NCI-H1105 treated with DMSO at 0.1 percent for 48 hours (cell line): Measurements from ENCODE around the gene ENKUR.
"Not testable (repeated sequence)": the region's sequence is repeated elsewhere in the genome, so short reads cannot be mapped to it uniquely, and the experiment has no call there.

Experiments used
- DNase-seq: peaks from one replicate; lab custom pipeline; 2025; lab: John Stamatoyannopoulos, UW

ENKUR gene

GRCh38 chr10:24973163-24973562 is 42.8 kb downstream of the ENKUR start:
- DNase-seq = no peak

GRCh38 chr10:24971374-24971773 is 44.6 kb downstream of the ENKUR start:
- no peak for DNase-seq

DNA sequence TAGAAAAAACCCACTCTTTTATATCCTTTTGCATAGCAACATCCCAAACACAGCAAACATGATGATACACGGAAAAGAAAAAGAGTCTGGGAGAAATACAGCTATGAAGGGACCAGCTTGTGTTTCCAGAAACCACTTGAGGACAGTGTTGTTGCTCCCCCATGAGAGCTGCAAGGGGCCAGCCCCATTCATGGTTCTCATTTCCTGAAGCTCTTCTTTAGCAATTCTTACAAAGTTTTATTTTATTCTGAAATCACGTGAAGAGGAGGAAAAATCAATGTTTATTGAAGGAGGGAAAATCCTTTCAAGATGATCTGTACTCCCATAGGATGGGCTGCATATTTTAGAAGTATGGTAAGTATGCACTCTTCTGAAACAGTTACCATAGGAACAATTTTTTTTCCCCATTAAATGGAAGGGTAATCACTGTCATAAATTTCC is 46.1 kb downstream of the ENKUR start:
- no peak for DNase-seq

DNA sequence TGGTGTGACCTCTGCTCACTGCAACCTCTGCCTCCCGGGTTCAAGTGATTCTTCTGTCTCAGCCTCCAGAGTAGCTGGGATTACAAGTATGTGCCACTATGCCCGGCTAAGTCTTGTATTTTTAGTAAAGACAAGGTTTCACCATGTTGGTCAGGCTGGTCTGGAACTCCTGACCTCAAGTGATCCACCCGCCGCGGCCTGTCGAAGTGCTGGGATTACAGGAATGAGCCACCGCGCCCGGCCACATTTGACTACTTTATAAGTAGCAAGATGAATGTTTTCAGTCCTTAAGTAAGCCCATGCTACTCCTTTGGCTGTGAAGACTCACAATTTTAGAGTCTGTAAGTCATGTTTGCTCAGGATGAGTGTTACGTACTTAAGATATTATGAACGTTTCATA is 47.0 kb downstream of the ENKUR start:
- DNase-seq = not testable (repeated sequence)

GRCh38 chr10:24968349-24968748 is 47.6 kb downstream of the ENKUR start:
- DNase-seq = no peak

GRCh38 chr10:24966962-24967481 is 48.9 kb downstream of the ENKUR start:
- DNase-seq = no peak

- no peak for DNase-seq
These were observed 50.9 kb downstream of the ENKUR start for GRCh38 chr10:24965051-24965450.

DNA sequence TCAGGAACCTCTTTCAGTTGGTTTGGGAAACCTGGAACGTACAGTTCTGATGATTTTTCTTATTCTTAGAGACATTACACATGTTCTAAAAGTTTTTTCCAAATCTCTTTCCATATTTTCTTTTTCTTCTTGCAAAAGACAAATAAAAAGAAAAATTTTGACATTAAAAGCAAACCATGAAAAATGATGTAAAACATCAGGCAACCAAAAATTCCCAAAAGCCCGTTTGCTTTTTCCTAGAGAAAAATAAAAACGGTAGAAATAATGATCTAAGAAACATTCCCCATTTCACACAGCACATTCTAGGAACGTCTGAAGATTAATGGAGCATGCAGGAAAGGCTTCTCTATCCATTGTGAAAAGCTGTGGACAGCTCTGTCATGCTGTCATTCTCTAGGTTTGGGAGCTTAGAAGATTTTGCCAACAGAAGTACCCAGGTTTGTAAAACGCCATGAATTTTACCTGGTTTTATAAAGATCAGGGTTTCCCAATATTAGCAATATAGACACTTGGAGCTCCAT is 52.4 kb downstream of the ENKUR start:
- no peak for DNase-seq

- no peak for DNase-seq
These were observed 53.0 kb downstream of the ENKUR start for GRCh38 chr10:24962995-24963394.

- DNase-seq = no peak
These were observed 54.4 kb downstream of the ENKUR start for GRCh38 chr10:24961582-24961981.

GRCh38 chr10:24959382-24959730 is 56.6 kb downstream of the ENKUR start:
- no peak for DNase-seq

DNA sequence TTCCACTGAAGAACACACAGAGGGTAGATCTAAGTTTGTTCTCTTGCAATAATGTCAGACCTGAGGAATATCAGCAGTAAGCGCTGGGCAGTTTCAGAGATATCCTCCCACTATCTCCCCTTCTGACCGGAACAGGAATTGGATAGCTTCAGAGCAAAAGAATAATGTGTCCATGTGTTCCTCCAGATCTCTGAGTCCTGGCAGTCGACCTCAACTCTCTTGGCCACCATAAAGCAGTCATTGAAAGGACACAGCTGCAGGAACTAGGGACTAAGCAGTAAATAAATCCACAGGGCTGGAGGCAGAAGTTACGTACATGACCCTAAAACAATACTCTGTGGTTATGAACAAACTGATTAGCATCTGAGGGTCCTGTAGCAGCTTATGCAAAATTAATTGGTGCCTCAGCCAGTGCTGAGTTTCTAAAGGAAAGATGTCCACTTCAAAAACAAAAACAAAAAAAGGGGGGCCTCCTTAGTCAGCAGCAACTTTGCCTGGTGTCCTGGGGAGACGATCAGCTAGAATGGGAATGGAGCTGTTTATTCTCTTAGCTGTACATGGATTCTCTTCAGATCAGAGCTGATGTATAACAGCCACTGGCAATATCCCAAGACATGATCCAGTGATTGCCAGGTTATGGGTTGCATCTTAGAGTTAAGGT is 57.1 kb downstream of the ENKUR start:
- no peak for DNase-seq

DNA sequence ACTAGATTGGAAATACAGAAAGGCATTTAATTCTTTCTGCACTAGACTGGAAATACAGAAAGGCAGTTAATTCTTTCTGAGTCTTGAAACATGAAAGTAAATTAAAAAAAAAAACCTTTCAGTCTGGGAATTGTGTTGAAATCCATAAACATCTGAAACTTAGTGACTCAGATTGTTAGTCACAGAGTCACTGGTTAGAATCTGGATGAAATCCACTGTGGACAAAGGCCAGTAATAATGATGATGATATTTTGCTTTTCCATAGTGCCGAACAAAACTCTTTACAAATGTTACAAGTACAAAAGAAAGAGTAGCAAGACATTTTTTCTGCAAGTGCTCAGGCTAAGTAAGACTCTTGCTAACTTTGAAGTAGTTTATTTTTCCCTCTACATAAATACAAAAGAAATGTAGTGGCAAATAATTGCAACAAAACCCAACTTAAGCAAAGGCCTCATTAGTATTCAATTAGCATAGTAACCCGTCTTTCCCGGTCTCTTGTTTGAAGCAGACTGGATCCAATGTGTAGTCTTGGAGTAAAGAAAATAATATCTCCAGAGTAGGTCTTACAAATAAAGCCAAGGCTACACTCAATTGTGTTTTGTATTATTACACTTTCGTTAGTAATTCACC is 57.8 kb downstream of the ENKUR start:
- no peak for DNase-seq

DNA sequence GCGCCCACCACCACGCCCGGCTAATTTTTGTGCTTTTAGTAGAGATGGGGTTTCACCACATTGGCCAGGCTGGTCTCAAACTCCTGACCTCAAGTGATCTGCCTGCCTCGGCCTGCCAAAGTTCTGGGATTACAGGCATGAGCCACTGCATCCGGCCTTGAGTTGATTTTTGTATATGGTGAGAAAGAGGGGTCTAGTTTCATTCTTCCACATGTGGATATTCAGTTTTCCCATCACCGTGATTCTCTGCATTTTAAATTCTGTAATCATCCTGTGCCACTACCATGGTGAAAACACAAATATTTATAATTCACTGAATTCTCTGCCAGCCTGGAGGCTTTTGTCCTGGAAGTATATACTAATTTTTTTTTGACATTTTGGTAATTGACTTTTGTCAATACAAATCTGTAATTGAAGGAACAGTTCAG is 58.3 kb downstream of the ENKUR start:
- not testable (repeated sequence) for DNase-seq

DNA sequence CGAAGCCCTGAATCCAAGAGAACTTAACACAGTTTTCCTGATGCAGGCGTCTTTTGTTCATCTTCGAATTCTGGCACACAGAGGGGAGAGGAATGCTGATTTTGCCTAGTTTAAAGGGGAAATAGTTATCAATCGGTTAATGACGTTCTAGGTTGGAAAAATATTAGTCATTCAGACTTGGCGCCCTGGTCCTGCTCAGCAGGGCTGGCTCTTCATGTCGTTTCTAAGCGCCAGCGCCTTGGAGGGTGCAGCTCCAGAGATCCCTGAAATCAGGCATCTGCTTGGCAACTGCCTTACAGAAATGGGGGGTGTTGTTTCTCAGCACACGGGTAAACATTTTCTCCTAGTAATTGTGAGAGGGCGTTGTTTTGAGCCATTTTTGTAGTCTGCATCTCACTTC is 62.3 kb downstream of the ENKUR start:
- DNase-seq = no peak

GRCh38 chr10:24952707-24953645 is 63.0 kb downstream of the ENKUR start:
- DNase-seq = peak; percentile 55

- peak; percentile 55 for DNase-seq
These were observed 63.7 kb downstream of the ENKUR start, which contains the start of gene PRTFDC1 for GRCh38 chr10:24952143-24952706. Gene PRTFDC1, minus strand, starts transcription at chr10:24952606. Its CDS starts 31 bp downstream, at chr10:24952575.

DNA sequence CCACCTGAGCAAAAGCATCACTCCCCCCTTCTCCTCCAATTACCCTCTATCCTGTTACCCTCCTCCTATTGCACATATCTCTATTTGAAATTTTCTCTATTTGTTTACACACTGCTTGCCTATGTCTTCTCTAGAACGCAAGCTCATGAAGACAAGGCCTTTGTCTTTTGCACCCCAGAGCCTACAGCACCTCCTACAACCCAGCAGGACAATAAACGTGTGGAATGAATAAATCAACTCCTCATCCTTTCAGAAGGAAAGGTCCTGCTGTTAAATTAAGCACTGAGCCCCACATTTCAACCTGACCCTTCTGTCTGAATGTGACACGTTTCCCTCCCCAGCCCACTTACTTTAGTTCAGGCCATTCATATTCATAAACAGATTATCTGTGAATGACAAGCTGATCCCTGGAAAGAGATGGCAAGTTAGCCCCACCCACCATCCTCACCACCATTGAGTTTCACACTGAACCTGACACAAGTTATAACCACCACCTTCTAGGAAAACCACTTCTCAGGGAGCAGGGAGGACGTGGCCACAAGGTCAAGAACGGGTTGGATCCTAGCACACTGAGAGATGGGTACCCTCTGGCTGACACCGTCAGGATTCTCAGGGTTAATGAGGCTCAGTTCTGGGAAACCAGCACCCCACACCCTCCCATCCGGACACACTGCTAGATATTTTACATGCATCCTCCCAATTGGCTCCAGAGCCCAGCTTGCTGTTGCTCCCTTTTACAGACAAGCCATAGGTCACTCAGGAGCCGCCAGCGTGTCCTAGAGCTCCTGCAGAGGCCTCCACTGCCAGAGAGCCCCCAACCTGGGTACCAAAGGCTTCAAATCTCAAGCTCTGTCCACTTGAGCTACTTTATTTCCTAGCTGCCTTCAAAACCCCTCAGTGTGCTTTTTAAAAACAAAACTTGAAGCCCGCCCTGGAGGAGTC is 64.5 kb downstream of the ENKUR start:
- DNase-seq = peak; percentile 26

GRCh38 chr10:24950439-24950838 is 65.5 kb downstream of the ENKUR start:
- no peak for DNase-seq

- DNase-seq = no peak
These were observed 66.3 kb downstream of the ENKUR start for GRCh38 chr10:24949616-24950015.
